ENCODE data around the gene HPGDS.

DNA sequence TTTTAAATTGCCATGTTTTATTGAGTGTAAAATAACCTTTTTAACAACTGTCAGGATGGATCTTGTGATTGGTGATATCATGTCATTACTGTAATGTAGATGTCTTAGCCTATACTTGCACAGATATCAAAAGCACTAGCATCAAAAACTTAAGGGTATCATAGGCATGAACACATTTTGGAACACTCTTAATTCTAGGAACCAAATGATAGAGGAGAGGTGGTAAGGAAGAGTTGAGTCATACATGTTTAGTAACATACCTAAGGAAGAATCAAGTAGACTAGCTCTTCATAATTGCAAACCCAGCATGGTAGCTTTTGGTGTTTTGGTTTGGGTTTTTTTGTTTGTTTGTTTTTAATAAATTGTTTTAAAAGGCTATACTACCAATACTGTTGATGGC lies 91.5 kb downstream of the HPGDS start:
- TF ChIP-seq, protein P1, sequence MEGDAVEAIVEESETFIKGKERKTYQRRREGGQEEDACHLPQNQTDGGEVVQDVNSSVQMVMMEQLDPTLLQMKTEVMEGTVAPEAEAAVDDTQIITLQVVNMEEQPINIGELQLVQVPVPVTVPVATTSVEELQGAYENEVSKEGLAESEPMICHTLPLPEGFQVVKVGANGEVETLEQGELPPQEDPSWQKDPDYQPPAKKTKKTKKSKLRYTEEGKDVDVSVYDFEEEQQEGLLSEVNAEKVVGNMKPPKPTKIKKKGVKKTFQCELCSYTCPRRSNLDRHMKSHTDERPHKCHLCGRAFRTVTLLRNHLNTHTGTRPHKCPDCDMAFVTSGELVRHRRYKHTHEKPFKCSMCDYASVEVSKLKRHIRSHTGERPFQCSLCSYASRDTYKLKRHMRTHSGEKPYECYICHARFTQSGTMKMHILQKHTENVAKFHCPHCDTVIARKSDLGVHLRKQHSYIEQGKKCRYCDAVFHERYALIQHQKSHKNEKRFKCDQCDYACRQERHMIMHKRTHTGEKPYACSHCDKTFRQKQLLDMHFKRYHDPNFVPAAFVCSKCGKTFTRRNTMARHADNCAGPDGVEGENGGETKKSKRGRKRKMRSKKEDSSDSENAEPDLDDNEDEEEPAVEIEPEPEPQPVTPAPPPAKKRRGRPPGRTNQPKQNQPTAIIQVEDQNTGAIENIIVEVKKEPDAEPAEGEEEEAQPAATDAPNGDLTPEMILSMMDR (optimal IDR thresholded peaks at IDR 0.05 in 1 of 3, IDR thresholded peaks at IDR 0.05 in 1 of 3, conservative IDR thresholded peaks at IDR 0.05 in 1 of 3; ENCODE audit: extremely low read depth in 1 of 3, insufficient read depth in 2 of 3, low read length in 3 of 3), result no peak
- no peak for TF ChIP-seq EZH2 (IDR thresholded peaks at IDR 0.05; ENCODE audit: low read length)

Data from keratinocyte (primary cell).